Esophagus mucosa (tissue), 1 donor: Measurements from ENCODE around the gene ADGB. TPM values are rescaled to one million over a fixed set of nuclear protein-coding genes. Genes with fewer than 3 reads are reported as not detected.

Experiments
- ATAC-seq: fragments of 200-7000 bp; cut with Tn5 transposase; one replicate; pipeline ENCODE4 v1.9.1; 2020
- total RNA-seq: library from RNA; stranded (reverse); gene quantifications from one replicate; pipeline ENCODE4 v1.2.4, GENCODE V29; 2023
- donor health status: DM: yes; HTN: yes; CAD: no.

ADGB gene
- total RNA-seq, 1 donor from 2014 or later: not detected

GRCh38 chr6:146864885-146865284 lies 266.1 kb downstream of the ADGB start:
- ATAC-seq: no peak

Other genes with a start within 250 kb of the ADGB start
- 5.7 TPM for gene RAB32, start 55.1 kb upstream of the ADGB start, total RNA-seq